GM19238 (cell line): ENCODE results near the gene SSTR5.
"Not testable (repeated sequence)": the region's sequence is repeated elsewhere in the genome, so short reads cannot be mapped to it uniquely, and the experiment has no call there.

Experiments
- DNase-seq: peaks from one replicate; pipeline ENCODE4 v3.0.0; 2011; ENCODE audit warnings: low spot score; ENCODE audit not compliant: insufficient read length

Gene SSTR5

GRCh38 chr16:1090620-1091587 is 18.4 kb downstream of the SSTR5 start:
- no peak for DNase-seq

DNA sequence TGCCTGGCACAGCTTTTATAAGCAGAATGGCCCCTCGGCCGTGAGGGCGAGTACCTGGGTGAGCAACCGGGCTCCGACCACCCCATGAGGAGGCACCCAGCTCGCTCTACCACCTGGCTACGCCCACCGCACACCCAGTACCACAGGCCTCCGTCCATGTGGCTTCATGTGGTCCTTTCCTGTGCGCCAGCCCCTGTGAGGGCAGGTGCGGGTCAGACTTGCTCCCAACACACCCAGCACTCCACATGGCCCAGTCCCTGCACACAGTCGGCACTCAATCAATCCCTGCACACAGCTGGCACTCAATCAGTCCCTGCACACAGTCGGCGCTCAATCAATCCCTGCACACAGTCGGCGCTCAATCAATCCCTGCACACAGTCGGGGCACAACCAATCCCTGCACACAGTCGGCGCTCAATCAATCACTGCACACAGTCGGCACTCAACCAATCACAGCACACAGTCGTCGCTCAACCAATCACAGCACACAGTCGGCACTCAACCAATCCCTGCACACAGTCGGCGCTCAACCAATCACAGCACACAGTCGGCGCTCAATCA is 19.5 kb downstream of the SSTR5 start:
- DNase-seq = no peak

- not testable (repeated sequence) for DNase-seq
Observed at GRCh38 chr16:1092685-1093283, 20.2 kb downstream of the SSTR5 start.

DNA sequence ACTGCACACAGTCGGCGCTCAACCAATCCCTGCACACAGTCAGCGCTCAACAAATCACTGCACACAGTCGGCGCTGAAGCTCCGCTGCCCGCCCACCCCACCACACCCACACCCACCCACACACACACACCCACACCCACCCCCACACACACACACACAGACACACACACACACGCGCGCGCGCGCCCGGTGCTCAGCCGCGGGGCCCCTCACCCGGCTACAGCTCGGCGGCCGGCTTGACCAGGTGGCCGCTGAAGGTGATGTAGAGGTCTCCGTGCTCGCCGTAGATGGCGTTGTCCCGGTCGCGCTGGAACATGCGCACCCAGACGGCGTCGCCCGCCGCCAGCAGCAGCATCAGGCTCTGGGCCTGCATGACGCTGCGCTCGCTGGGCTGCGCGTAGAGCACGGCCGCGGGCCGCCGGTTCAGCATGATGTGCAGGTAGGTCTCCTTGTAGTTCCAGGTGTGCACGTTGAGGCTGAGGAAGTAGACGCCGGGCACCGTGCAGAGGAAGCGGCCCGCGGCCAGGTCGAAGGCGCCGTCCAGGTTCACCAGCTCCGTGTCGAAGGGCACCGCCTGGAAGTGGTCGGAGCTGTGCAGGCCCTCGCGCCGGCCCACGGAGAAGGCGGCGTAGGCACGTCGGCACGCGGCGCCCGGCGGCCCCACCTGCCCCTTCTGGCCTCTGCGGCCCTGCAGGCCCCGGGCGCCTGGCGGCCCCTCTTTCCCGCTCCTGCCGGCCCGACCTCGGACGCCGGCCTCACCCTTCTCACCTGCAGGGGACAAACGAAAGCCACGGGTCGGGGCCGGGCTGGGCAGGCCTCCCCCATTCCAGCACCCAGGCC is 21.0 kb downstream of the SSTR5 start:
- DNase-seq = no peak

- DNase-seq = no peak
Observed at GRCh38 chr16:1094124-1094479, 21.6 kb downstream of the SSTR5 start.

GRCh38 chr16:1094601-1095449 is 22.3 kb downstream of the SSTR5 start:
- no peak for DNase-seq

DNA sequence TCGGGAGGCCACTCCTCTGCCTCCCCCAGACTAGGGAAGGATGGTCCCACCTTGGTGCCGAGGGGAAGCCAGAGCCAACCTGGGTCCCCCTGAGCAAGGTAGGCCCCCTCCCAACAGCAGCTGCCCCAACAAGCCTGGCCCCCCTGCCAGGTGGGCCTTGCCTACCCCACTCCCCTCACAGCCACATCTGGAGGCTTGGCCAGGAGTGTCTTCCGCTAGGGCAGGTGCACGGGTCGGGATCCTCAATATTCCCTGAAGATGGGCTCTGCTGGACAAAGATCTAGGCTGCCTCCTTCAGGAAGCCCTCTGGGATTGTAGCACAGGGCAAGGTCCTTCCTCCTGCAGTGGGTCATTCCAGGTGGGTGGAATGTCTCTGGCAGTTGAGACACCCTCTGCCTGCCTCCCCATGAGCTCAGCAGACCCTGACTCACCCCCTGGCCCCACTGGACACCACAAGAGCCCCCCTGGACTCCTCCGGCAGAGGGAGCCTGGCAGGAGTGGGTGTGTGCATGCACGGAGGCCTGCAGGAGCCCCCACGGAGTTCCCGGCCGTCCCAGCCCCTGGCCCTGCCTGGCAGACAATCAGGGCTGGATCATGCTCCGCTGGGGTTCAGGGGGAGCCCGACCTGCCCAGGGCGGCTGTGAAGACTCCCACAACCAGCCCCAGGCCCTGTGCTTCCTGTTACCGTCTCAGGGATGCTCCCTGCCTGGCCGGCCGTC is 23.1 kb downstream of the SSTR5 start:
- DNase-seq = no peak

GRCh38 chr16:1096169-1097082 is 23.9 kb downstream of the SSTR5 start, which contains the start of gene C1QTNF8:
Gene C1QTNF8, minus strand, starts transcription at chr16:1096244. Its CDS starts 1,322 bp downstream, at chr16:1094922.
- DNase-seq = no peak

DNA sequence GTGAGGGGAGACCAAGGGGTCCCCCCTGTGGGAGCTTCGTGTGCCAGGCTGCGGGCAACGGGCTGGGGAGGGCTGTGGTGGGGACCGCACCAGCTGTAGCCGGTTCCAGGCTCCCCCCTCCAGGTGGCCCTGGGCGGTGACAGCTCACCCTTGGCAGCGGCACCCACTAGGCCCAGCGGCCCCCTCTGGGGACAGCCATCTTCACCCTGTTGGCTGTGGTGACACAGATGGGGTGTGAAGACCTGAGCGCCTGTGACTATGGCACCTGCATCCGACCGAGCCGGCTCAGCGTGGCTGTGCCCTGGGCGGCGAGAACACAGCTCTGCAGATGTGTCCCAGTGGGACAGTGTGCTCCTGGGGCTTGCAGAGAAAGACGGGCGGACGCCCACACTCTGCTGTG is 24.6 kb downstream of the SSTR5 start:
- DNase-seq = no peak

- no peak for DNase-seq
Observed at GRCh38 chr16:1097800-1098199, 25.3 kb downstream of the SSTR5 start.

DNA sequence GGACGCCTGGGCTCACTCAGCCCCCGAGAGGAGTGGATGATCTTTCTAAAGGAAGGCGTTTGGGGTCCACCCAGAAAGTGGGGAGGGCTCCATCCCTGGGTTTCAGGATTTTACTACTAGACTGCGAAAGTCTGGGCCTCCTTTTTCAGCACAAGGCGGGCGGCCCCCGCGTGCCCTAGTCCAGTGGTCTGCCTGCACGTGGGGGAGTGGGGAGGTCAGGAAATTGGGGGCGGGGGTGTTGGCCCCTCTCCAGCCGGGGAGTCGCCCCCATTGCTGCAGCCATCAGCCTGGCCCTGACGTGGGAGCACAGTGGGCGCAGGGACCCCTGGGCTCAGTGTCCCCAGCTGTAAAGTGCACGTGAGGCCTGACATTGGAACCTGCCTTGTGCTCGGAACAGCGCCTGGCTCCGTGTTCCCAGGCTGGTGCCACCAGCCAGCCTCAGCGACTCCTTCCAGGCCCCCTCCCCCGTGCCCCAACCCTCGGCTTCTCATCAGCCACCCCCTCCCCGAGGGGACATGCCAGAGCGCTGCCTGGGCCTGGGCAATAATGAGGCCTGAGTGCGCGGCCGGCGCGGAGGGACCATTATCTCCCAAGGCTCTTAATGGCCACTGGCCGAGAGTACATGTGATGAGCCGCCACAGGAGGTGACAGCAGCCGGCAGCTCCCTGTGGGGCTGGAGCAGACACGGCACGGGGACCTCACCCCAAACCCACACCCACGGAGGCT is 25.9 kb downstream of the SSTR5 start:
- no peak for DNase-seq

DNA sequence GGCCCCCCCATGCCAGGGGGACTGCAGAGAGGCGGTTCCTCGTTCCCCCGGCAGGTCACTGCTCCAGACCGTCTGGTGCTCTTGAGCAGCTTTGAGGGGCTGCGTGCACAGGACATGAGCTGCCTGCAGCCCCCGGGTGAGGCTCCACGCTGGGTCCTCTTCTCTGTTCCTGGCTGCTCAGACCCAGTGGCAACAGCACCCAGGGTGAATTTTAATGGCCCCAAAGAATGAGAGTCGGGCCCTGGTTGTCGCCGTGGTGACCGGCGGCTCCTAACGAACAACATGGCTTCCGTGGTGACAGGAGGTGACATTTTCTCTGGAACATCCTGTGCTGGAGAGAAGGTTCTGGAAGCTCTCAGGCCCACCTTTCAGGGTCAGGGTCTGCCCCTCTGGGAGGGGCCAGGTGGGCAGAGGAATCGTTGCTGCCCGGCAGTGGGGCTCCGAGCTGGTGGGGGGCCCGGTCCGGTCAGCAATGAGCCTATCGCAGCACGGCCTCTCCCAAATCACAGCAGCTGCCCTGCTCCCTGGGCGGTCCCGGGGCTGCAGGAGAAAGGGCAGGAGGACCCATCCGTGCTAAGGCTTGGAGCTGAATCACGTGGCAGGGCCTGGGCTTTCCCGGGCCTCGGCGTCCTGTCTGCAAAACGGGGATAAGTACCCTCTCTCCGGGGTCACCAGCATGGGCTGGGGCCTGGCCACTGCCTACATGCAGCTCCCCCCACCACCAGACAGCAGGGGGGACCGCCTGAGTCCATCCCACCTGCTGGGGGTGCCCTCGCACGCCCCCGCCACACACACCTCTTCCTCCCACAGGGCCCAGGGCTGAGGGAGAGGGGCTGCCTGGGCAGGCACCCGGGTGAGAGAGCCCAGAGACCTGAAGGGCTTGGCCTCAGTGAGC is 26.9 kb downstream of the SSTR5 start:
- DNase-seq = no peak

DNA sequence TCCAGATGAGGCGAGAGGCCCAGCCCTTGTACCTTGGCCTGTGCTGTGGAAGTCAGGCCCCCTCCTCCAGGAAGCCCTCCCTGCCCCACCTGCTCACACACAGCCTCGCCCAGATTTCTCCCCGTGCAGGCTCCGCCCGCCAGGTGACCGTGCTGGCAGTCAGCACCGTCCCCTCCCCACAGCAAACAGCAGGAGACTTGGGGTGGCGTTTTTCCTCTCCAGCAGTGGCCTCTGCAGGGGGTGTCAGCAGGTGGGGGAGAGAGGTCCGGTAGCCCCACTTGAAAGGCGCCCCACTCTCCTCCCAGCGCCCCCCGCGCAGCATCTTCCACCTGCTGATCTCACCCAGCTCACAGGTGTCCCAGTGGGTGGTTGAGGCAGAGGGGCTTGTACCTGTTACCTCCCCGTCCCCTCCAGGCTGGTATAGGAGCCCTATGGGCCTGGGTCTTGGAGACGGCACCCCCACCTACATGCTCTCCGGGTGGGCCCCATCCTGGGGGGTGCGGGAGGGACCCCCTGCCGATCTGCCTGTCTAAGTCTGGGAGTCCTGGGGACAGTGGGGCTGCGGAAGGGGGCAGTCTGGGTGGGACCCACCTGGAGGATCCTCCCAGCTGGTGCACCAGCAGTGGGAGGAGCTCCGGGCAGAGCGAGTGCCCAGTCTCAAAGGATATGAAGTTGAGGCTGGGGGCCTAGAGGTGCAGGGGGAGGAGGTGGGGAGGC is 27.7 kb downstream of the SSTR5 start:
- DNase-seq = no peak

- no peak for DNase-seq
Observed at GRCh38 chr16:1101133-1101532, 28.6 kb downstream of the SSTR5 start.

GRCh38 chr16:1101573-1102332 is 29.2 kb downstream of the SSTR5 start:
- DNase-seq = no peak

DNA sequence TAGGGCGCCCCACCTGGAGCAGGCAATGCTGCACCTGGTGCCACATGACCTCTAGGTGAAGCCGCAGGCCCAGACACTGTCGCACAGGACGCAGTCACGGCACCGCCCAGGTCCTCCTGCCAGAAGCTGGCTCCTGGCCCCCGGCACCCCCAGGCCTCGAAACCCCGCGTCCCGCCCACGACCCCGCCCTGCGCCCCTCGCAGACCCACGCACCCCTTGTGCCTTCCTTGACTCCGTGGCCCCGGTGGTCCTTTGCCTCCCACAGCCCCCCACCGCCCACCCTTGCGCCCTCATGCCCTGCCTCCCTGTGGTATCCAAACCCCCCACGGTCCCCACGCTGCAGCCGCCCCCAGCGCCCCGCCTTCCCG is 29.8 kb downstream of the SSTR5 start:
- DNase-seq = no peak
